Activated CD4-positive, alpha-beta memory T cell treated with anti-CD3 and anti-CD28 coated beads for 36 hours (primary cell): ENCODE results near the gene PPM1A. TPM values are rescaled to one million over a fixed set of nuclear protein-coding genes. Genes with fewer than 3 reads are reported as not detected.

ENCODE experiments used
- total RNA-seq, 2 experiments: library from RNA; stranded (reverse); gene quantifications; one replicate each; pipeline ENCODE4 v1.2.3, GENCODE V29; 2021

Gene PPM1A
- total RNA-seq, 2 experiments from 2014 or later = 44.0 to 47.3 TPM

Other genes starting within 250 kb of the PPM1A start
- gene PCNX4, start 157.3 kb upstream of the PPM1A start, total RNA-seq = 10 to 100 TPM; 26.3 to 26.9 TPM
- 10 to 100 TPM; 70.3 to 74.7 TPM for gene DHRS7, start 83.8 kb upstream of the PPM1A start, total RNA-seq
- not detected for gene C14orf39, start 236.8 kb downstream of the PPM1A start, total RNA-seq